VCaP (cell line): Measurements from ENCODE around the gene IPO8.
"Not testable (repeated sequence)": the region's sequence is repeated elsewhere in the genome, so short reads cannot be mapped to it uniquely, and the experiment has no call there.

Source experiments
- H3K27ac ChIP-seq: fragments of 450-650 bp; 2 replicates; pipeline ENCODE4 v1.5.1; 2017
- CTCF ChIP-seq: fragments of 450-650 bp; conservative IDR thresholded peaks from 2 replicates; pipeline ENCODE4 v1.5.1; 2017; ENCODE audit warnings: mild to moderate bottlenecking, moderate library complexity

The IPO8 gene

GRCh38 chr12:30602678-30603077 lies 93.0 kb downstream of the IPO8 start:
- H3K27ac ChIP-seq, result no peak overlapping the region
- no peak for TF ChIP-seq CTCF

GRCh38 chr12:30599608-30600007 lies 96.1 kb downstream of the IPO8 start:
- TF ChIP-seq CTCF, result no peak
- no peak overlapping the region for H3K27ac ChIP-seq

GRCh38 chr12:30598889-30599288 lies 96.8 kb downstream of the IPO8 start:
- no peak for TF ChIP-seq CTCF
- H3K27ac ChIP-seq, result no peak overlapping the region

GRCh38 chr12:30595742-30596141 lies 99.9 kb downstream of the IPO8 start:
- no peak overlapping the region for H3K27ac ChIP-seq
- no peak for TF ChIP-seq CTCF

GRCh38 chr12:30594509-30594908 lies 101.2 kb downstream of the IPO8 start:
- no peak for TF ChIP-seq CTCF
- H3K27ac ChIP-seq, result no peak overlapping the region

GRCh38 chr12:30588572-30588971 lies 107.1 kb downstream of the IPO8 start:
- not testable (repeated sequence) for H3K27ac ChIP-seq

- TF ChIP-seq CTCF, result no peak
- H3K27ac ChIP-seq, result no peak overlapping the region
Measured at GRCh38 chr12:30587782-30588181, 107.9 kb downstream of the IPO8 start.

- TF ChIP-seq CTCF, result no peak
- H3K27ac ChIP-seq, result no peak overlapping the region
Measured at GRCh38 chr12:30585877-30586276, 109.8 kb downstream of the IPO8 start.
